ENCODE data around the gene ADCY2. TPM values are rescaled to one million over a fixed set of nuclear protein-coding genes. Genes with fewer than 3 reads are reported as not detected.

Gene ADCY2
- total RNA-seq, 1 experiment from 2014 or later: not detected

GRCh38 chr5:7867260-7867659 lies 471.3 kb downstream of the ADCY2 start:
- H3K4me3 ChIP-seq (ENCODE audit: low read depth, low read length): no peak overlapping the region
- no TSS peak for BruUV-seq (replicated peaks)

GRCh38 chr5:7868427-7868772 lies 472.5 kb downstream of the ADCY2 start:
- peaks cover 1% of the 10 kb centered on the region; the same call in 1 of the 2 replicates for H3K36me3 ChIP-seq (ENCODE audit: control insufficient read depth, insufficient read depth, low read length)
- ChIA-PET POLR2A (interaction anchor here (0.7 to 1.2 kb wide), 5 partner anchors 12 to 589 kb away, joined by 3 read pairs; no protein-coding TSS in a partner anchor), CTCF (interaction anchor here (1.7 kb wide), 1 partner anchor 18 kb away, joined by 10 read pairs; the partner anchor contains the start of gene CFAP90)
- intact Hi-C loops (cut with micrococcal nuclease; ENCODE audit: unreplicated experiment): no loop called here
- H3K9me3 ChIP-seq: no peaks in the 10 kb centered on the region
- no peaks in the 10 kb centered on the region for H3K9me3 Mint-ChIP-seq (ENCODE audit: unreplicated experiment)
- H3K36me3 Mint-ChIP-seq (ENCODE audit: insufficient read depth, unreplicated experiment): peaks cover 34% of the 10 kb centered on the region
- H3K27ac Mint-ChIP-seq (ENCODE audit: unreplicated experiment): peak overlapping the region; percentile 77
- no peaks in the 10 kb centered on the region for H3K27me3 Mint-ChIP-seq (ENCODE audit: insufficient read depth, unreplicated experiment)
- no peak for TF ChIP-seq CTCF (IDR thresholded peaks at IDR 0.05; ENCODE audit: insufficient read depth in 1 of 2, low read depth in 1 of 2, low read length in 1 of 2, severe bottlenecking in 1 of 2, unreplicated experiment in 1 of 2)
- H3K4me3 ChIP-seq (ENCODE audit: low read depth, low read length): peak overlapping the region; percentile 95
- no peaks in the 10 kb centered on the region for H3K4me1 Mint-ChIP-seq (ENCODE audit: low read depth, unreplicated experiment)
- 0 out of 2 replicates have a peak, but pooled peaks cover 7% of the 10 kb centered on the region for H3K4me1 ChIP-seq
- no TSS peak for BruUV-seq (replicated peaks)
- no peak for DNase-seq
- H3K27me3 ChIP-seq (replicated peaks; ENCODE audit: control insufficient read depth, insufficient read depth, low read length): no peaks in the 10 kb centered on the region
- H3K4me3 Mint-ChIP-seq (ENCODE audit: unreplicated experiment): peak overlapping the region; percentile 96

More at GRCh38 chr5:7867260-7867659, 471.3 kb downstream of the ADCY2 start:
- CTCF ChIA-PET: no interaction called here
- Mint-ChIP-seq H3K36me3 (ENCODE audit: insufficient read depth, unreplicated experiment) (peaks cover 43% of the 10 kb centered on the region), H3K9me3 (ENCODE audit: unreplicated experiment) (no peaks in the 10 kb centered on the region), H3K4me1 (ENCODE audit: low read depth, unreplicated experiment) (no peaks in the 10 kb centered on the region), H3K4me3 (ENCODE audit: unreplicated experiment) (no peak overlapping the region), H3K27ac (ENCODE audit: unreplicated experiment) (no peak overlapping the region), H3K27me3 (ENCODE audit: insufficient read depth, unreplicated experiment) (no peaks in the 10 kb centered on the region)
- no peaks in the 10 kb centered on the region for H3K9me3 ChIP-seq
- DNase-seq: no peak
- POLR2A ChIA-PET: no interaction called here
- H3K27me3 ChIP-seq (replicated peaks; ENCODE audit: control insufficient read depth, insufficient read depth, low read length): no peaks in the 10 kb centered on the region
- intact Hi-C loops (cut with micrococcal nuclease; ENCODE audit: unreplicated experiment): no loop called here
- H3K4me1 ChIP-seq: 0 out of 2 replicates have a peak, but pooled peaks cover 7% of the 10 kb centered on the region
- TF ChIP-seq CTCF (IDR thresholded peaks at IDR 0.05; ENCODE audit: insufficient read depth in 1 of 2, low read depth in 1 of 2, low read length in 1 of 2, severe bottlenecking in 1 of 2, unreplicated experiment in 1 of 2): no peak
- peaks cover 1% of the 10 kb centered on the region; the same call in 1 of the 2 replicates for H3K36me3 ChIP-seq (ENCODE audit: control insufficient read depth, insufficient read depth, low read length)

- no peak for TF ChIP-seq CTCF (IDR thresholded peaks at IDR 0.05; ENCODE audit: insufficient read depth in 1 of 2, low read depth in 1 of 2, low read length in 1 of 2, severe bottlenecking in 1 of 2, unreplicated experiment in 1 of 2)
- DNase-seq: peak; percentile 91 to 92
- Histone ChIP-seq H3K4me3 (ENCODE audit: low read depth, low read length) (peak within 1 kb of the TSS; percentile 95), H3K9me3 (no peaks in the 10 kb centered on the region), H3K4me1 (0 out of 2 replicates have a peak, but pooled peaks cover 7% of the 10 kb centered on the region), H3K36me3 (ENCODE audit: control insufficient read depth, insufficient read depth, low read length) (peaks cover 1% of the 10 kb centered on the region; the same call in 1 of the 2 replicates), H3K27me3 (replicated peaks; ENCODE audit: control insufficient read depth, insufficient read depth, low read length) (no peaks in the 10 kb centered on the region)
- ChIA-PET POLR2A (interaction anchor here (0.7 to 1.2 kb wide), 5 partner anchors 12 to 588 kb away, joined by 3 read pairs; no protein-coding TSS in a partner anchor), CTCF (interaction anchor here (1.7 kb wide), 1 partner anchor 18 kb away, joined by 10 read pairs; the partner anchor contains the start of gene CFAP90)
- Mint-ChIP-seq H3K27ac (ENCODE audit: unreplicated experiment) (peak within 1 kb of the TSS; percentile 77), H3K4me3 (ENCODE audit: unreplicated experiment) (peak within 1 kb of the TSS; percentile 96), H3K36me3 (ENCODE audit: insufficient read depth, unreplicated experiment) (peaks cover 34% of the 10 kb centered on the region), H3K27me3 (ENCODE audit: insufficient read depth, unreplicated experiment) (no peaks in the 10 kb centered on the region), H3K9me3 (ENCODE audit: unreplicated experiment) (no peaks in the 10 kb centered on the region), H3K4me1 (ENCODE audit: low read depth, unreplicated experiment) (no peaks in the 10 kb centered on the region)
- intact Hi-C loops (cut with micrococcal nuclease; ENCODE audit: unreplicated experiment): loop anchor here (1.0 kb wide), 2 partner anchors 10 to 19 kb away; no protein-coding TSS in a partner anchor
- no TSS peak for BruUV-seq (replicated peaks)
These were observed 473.0 kb downstream of the ADCY2 start, which contains the start of the genes FASTKD3 and MTRR for GRCh38 chr5:7868773-7869473. TSS of gene FASTKD3 (minus strand) at chr5:7869031. CDS start at chr5:7868083, 948 bp downstream. TSS of gene MTRR (plus strand) at chr5:7869148. CDS start at chr5:7870795, 1,647 bp downstream.

All from Caco-2 (cell line).